ENCODE measurements around the gene CNTNAP2. TPM values are rescaled to one million over a fixed set of nuclear protein-coding genes. Genes with fewer than 3 reads are reported as not detected.

Gene CNTNAP2
- total RNA-seq, 4 donors from 2014 or later, result not detected

- no peaks in the 10 kb centered on the region for H3K4me1 ChIP-seq
- no peaks in the 10 kb centered on the region for H3K36me3 ChIP-seq
- DNase-seq (no peak), ATAC-seq (no peak)
- H3K27ac ChIP-seq, result no peak overlapping the region
- TF ChIP-seq CTCF (IDR thresholded peaks at IDR 0.05 in 4 of 5, conservative IDR thresholded peaks at IDR 0.05 in 1 of 5) (no peak), POLR2A (IDR thresholded peaks at IDR 0.05) (no peak)
- H3K9me3 ChIP-seq, result no peaks in the 10 kb centered on the region
- intact Hi-C loops (cut with DNase I; ENCODE audit: low total_unique reads) (no loop called here), in situ Hi-C loops (cut with MboI; ENCODE audit: low sequenced_read_pairs in 4 of 4) (no loop called here)
- H3K4me3 ChIP-seq, result no peak overlapping the region
- no peaks in the 10 kb centered on the region for H3K27me3 ChIP-seq
Measured at GRCh38 chr7:148390381-148390780, 2273.8 kb downstream of the CNTNAP2 start.

GRCh38 chr7:148391591-148391990 is 2275.0 kb downstream of the CNTNAP2 start:
- in situ Hi-C loops (cut with MboI; ENCODE audit: low sequenced_read_pairs in 4 of 4) (no loop called here), intact Hi-C loops (cut with DNase I; ENCODE audit: low total_unique reads) (no loop called here)
- Histone ChIP-seq H3K9me3 (no peaks in the 10 kb centered on the region), H3K36me3 (no peaks in the 10 kb centered on the region), H3K27me3 (no peaks in the 10 kb centered on the region), H3K4me3 (no peak overlapping the region), H3K27ac (no peak overlapping the region), H3K4me1 (no peaks in the 10 kb centered on the region)
- ATAC-seq, result no peak
- TF ChIP-seq CTCF (IDR thresholded peaks at IDR 0.05 in 4 of 5, conservative IDR thresholded peaks at IDR 0.05 in 1 of 5) (no peak), POLR2A (IDR thresholded peaks at IDR 0.05) (no peak)
- no peak for DNase-seq

GRCh38 chr7:148394582-148394981 is 2278.0 kb downstream of the CNTNAP2 start:
- TF ChIP-seq CTCF (IDR thresholded peaks at IDR 0.05 in 4 of 5, conservative IDR thresholded peaks at IDR 0.05 in 1 of 5), result no peak
- no peak for TF ChIP-seq POLR2A (IDR thresholded peaks at IDR 0.05)
- in situ Hi-C loops (cut with MboI; ENCODE audit: low sequenced_read_pairs in 4 of 4), result no loop called here
- Histone ChIP-seq H3K4me1 (no peaks in the 10 kb centered on the region), H3K27me3 (peaks cover 0 to 8% (median 0%) of the 10 kb centered on the region in 3 donors), H3K36me3 (no peaks in the 10 kb centered on the region), H3K27ac (no peak overlapping the region), H3K9me3 (no peaks in the 10 kb centered on the region), H3K4me3 (no peak overlapping the region)
- intact Hi-C loops (cut with DNase I; ENCODE audit: low total_unique reads), result no loop called here
- no peak for DNase-seq
- ATAC-seq, result no peak

- Histone ChIP-seq H3K27me3 (peaks cover 0 to 8% (median 0%) of the 10 kb centered on the region in 3 donors), H3K27ac (no peak overlapping the region), H3K36me3 (no peaks in the 10 kb centered on the region), H3K9me3 (no peaks in the 10 kb centered on the region), H3K4me3 (no peak overlapping the region), H3K4me1 (no peaks in the 10 kb centered on the region)
- DNase-seq, result no peak
- in situ Hi-C loops (cut with MboI; ENCODE audit: low sequenced_read_pairs in 4 of 4), result no loop called here
- intact Hi-C loops (cut with DNase I; ENCODE audit: low total_unique reads), result no loop called here
- no peak for ATAC-seq
- TF ChIP-seq CTCF (IDR thresholded peaks at IDR 0.05 in 4 of 5, conservative IDR thresholded peaks at IDR 0.05 in 1 of 5) (no peak), POLR2A (IDR thresholded peaks at IDR 0.05) (no peak)
Measured at GRCh38 chr7:148395352-148395811, 2278.8 kb downstream of the CNTNAP2 start.

Data from gastrocnemius medialis (tissue), 4 donors.